ACC112 (cell line): ENCODE results near the gene RAPGEF6.

Experiments
- H2AFZ ChIP-seq: fragments of 200-600 bp; sonication (generic); one replicate; pipeline ENCODE4 v1.6.0; 2017; ENCODE audit warnings: antibody characterized with exemption, low read length; ENCODE audit not compliant: unreplicated experiment
- H3K27ac ChIP-seq: fragments of 200-600 bp; sonication (generic); 2 replicates; pipeline ENCODE4 v1.5.1; 2014; ENCODE audit warnings: low read depth, mild to moderate bottlenecking, antibody characterized with exemption, low read length, moderate library complexity
- H3K27me3 ChIP-seq: fragments of 200-600 bp; sonication (generic); 2 replicates; pipeline ENCODE4 v1.6.1; 2014; ENCODE audit warnings: mild to moderate bottlenecking, antibody characterized with exemption, low read length, moderate library complexity, mixed read lengths; ENCODE audit not compliant: insufficient read depth
- H3K36me3 ChIP-seq: fragments of 200-600 bp; sonication (generic); 2 replicates; pipeline ENCODE4 v1.6.1; 2016; ENCODE audit warnings: mild to moderate bottlenecking, antibody characterized with exemption, low read length, moderate library complexity, mixed read lengths; ENCODE audit not compliant: insufficient read depth
- H3K4me1 ChIP-seq: fragments of 200-600 bp; sonication (generic); one replicate; pipeline ENCODE4 v1.6.1; 2016; ENCODE audit warnings: low read length, mixed read lengths; ENCODE audit not compliant: insufficient read depth, unreplicated experiment, control insufficient read depth
- H3K4me3 ChIP-seq: fragments of 200-600 bp; sonication (generic); 2 replicates; pipeline ENCODE4 v1.5.1; 2014; ENCODE audit warnings: mild to moderate bottlenecking, low read depth, low read length
- H3K79me2 ChIP-seq: fragments of 200-600 bp; sonication (generic); one replicate; pipeline ENCODE4 v1.6.0; 2016; ENCODE audit warnings: low read length; ENCODE audit not compliant: control insufficient read depth, unreplicated experiment, insufficient read depth

RAPGEF6 gene

GRCh38 chr5:131433109-131433508 is 201.9 kb downstream of the RAPGEF6 start:
- no peaks in the 10 kb centered on the region for H3K27me3 ChIP-seq
- H3K27ac ChIP-seq: no peak overlapping the region
- peaks cover 10% of the 10 kb centered on the region for H3K4me1 ChIP-seq
- H3K4me3 ChIP-seq: no peak overlapping the region
- peaks cover 4% of the 10 kb centered on the region; the same call in 1 of the 2 replicates for H3K36me3 ChIP-seq
- no peak overlapping the region for H2AFZ ChIP-seq
- H3K79me2 ChIP-seq: no peaks in the 10 kb centered on the region

GRCh38 chr5:131431794-131432193 is 203.2 kb downstream of the RAPGEF6 start:
- Histone ChIP-seq H3K4me1 (peaks cover 10% of the 10 kb centered on the region), H3K79me2 (no peaks in the 10 kb centered on the region), H3K27ac (no peak overlapping the region), H3K4me3 (no peak overlapping the region), H3K27me3 (no peaks in the 10 kb centered on the region), H2AFZ (no peak overlapping the region), H3K36me3 (peaks cover 8% of the 10 kb centered on the region; the same call in 1 of the 2 replicates)

GRCh38 chr5:131430794-131431193 is 204.2 kb downstream of the RAPGEF6 start:
- H3K4me3 ChIP-seq: no peak overlapping the region
- H3K4me1 ChIP-seq: peaks cover 10% of the 10 kb centered on the region
- peaks cover 12% of the 10 kb centered on the region; the same call in 1 of the 2 replicates for H3K36me3 ChIP-seq
- H3K27me3 ChIP-seq: no peaks in the 10 kb centered on the region
- no peak overlapping the region for H2AFZ ChIP-seq
- H3K27ac ChIP-seq: no peak overlapping the region
- H3K79me2 ChIP-seq: no peaks in the 10 kb centered on the region

GRCh38 chr5:131426011-131426410 is 209.0 kb downstream of the RAPGEF6 start:
- Histone ChIP-seq H3K4me3 (no peak overlapping the region), H3K27ac (no peak overlapping the region), H3K36me3 (peaks cover 8% of the 10 kb centered on the region; the same call in 1 of the 2 replicates), H3K27me3 (no peaks in the 10 kb centered on the region), H3K79me2 (no peaks in the 10 kb centered on the region), H3K4me1 (peaks cover 7% of the 10 kb centered on the region), H2AFZ (no peak overlapping the region)

- H3K27me3 ChIP-seq: no peaks in the 10 kb centered on the region
- H3K27ac ChIP-seq: no peak overlapping the region
- H3K36me3 ChIP-seq: peaks cover 8% of the 10 kb centered on the region; the same call in 1 of the 2 replicates
- H2AFZ ChIP-seq: no peak overlapping the region
- no peaks in the 10 kb centered on the region for H3K4me1 ChIP-seq
- no peaks in the 10 kb centered on the region for H3K79me2 ChIP-seq
- no peak overlapping the region for H3K4me3 ChIP-seq
Observed at GRCh38 chr5:131423056-131423455, 212.0 kb downstream of the RAPGEF6 start.

- no peaks in the 10 kb centered on the region for H3K27me3 ChIP-seq
Observed at GRCh38 chr5:131419877-131420276, 215.2 kb downstream of the RAPGEF6 start.

GRCh38 chr5:131418846-131419245 is 216.2 kb downstream of the RAPGEF6 start:
- Histone ChIP-seq H3K36me3 (no peaks in the 10 kb centered on the region), H3K27ac (no peak overlapping the region), H2AFZ (no peak overlapping the region), H3K27me3 (no peaks in the 10 kb centered on the region), H3K79me2 (no peaks in the 10 kb centered on the region), H3K4me3 (no peak overlapping the region), H3K4me1 (no peaks in the 10 kb centered on the region)

More at GRCh38 chr5:131419877-131420276, 215.2 kb downstream of the RAPGEF6 start:
- H3K79me2 ChIP-seq: no peaks in the 10 kb centered on the region
- H3K4me1 ChIP-seq: no peaks in the 10 kb centered on the region
- H3K4me3 ChIP-seq: no peak overlapping the region
- H3K36me3 ChIP-seq: no peaks in the 10 kb centered on the region
- H2AFZ ChIP-seq: no peak overlapping the region
- no peak overlapping the region for H3K27ac ChIP-seq

- no peak overlapping the region for H3K27ac ChIP-seq
- H3K27me3 ChIP-seq: no peaks in the 10 kb centered on the region
- H3K79me2 ChIP-seq: no peaks in the 10 kb centered on the region
- H3K4me1 ChIP-seq: no peaks in the 10 kb centered on the region
- H3K4me3 ChIP-seq: no peak overlapping the region
- H2AFZ ChIP-seq: no peak overlapping the region
- H3K36me3 ChIP-seq: no peaks in the 10 kb centered on the region
Observed at GRCh38 chr5:131417240-131417869, 217.7 kb downstream of the RAPGEF6 start.

- Histone ChIP-seq H2AFZ (no peak overlapping the region), H3K4me1 (no peaks in the 10 kb centered on the region), H3K27ac (no peak overlapping the region), H3K27me3 (no peaks in the 10 kb centered on the region), H3K4me3 (no peak overlapping the region), H3K79me2 (no peaks in the 10 kb centered on the region), H3K36me3 (no peaks in the 10 kb centered on the region)
Observed at GRCh38 chr5:131416729-131417128, 218.3 kb downstream of the RAPGEF6 start.

- H2AFZ ChIP-seq: no peak overlapping the region
- no peaks in the 10 kb centered on the region for H3K79me2 ChIP-seq
- no peaks in the 10 kb centered on the region for H3K36me3 ChIP-seq
- H3K4me1 ChIP-seq: no peaks in the 10 kb centered on the region
- no peak overlapping the region for H3K27ac ChIP-seq
- H3K27me3 ChIP-seq: no peaks in the 10 kb centered on the region
- H3K4me3 ChIP-seq: no peak overlapping the region
Observed at GRCh38 chr5:131413605-131414559, 221.1 kb downstream of the RAPGEF6 start.
